Activated CD8-positive, alpha-beta memory T cell treated with anti-CD3 and anti-CD28 coated beads, Interleukin-2, amount 50 U/mL, for 48 hours (primary cell): Measurements from ENCODE around the gene NEK11.
"Not testable (repeated sequence)": the region's sequence is repeated elsewhere in the genome, so short reads cannot be mapped to it uniquely, and the experiment has no call there.

Experiments used
- DNase-seq: peaks from one replicate; pipeline ENCODE4 v3.0.0-alpha.2; 2020

Gene NEK11

GRCh38 chr3:131026321-131027151 is at the start of gene NEK11, which contains the start of gene ASTE1:
Gene NEK11, plus strand, starts transcription at chr3:131026877. Its CDS starts 2,832 bp downstream, at chr3:131029709.
Gene ASTE1, minus strand, starts transcription at chr3:131026825. Its CDS starts 1,519 bp downstream, at chr3:131025306.
- peak; percentile 92 for DNase-seq

GRCh38 chr3:130979117-130979516 is 47.6 kb upstream of the NEK11 start:
- no peak for DNase-seq

- no peak for DNase-seq
These were observed 45.2 kb upstream of the NEK11 start for GRCh38 chr3:130981469-130981868.

- no peak for DNase-seq
These were observed 36.4 kb upstream of the NEK11 start for GRCh38 chr3:130990282-130990681.

- DNase-seq: no peak
These were observed 35.6 kb upstream of the NEK11 start for GRCh38 chr3:130991126-130991525.

GRCh38 chr3:130992344-130992743 is 34.3 kb upstream of the NEK11 start:
- DNase-seq: no peak

GRCh38 chr3:130997289-130997688 is 29.4 kb upstream of the NEK11 start:
- no peak for DNase-seq

GRCh38 chr3:131001071-131001470 is 25.6 kb upstream of the NEK11 start:
- DNase-seq: no peak

GRCh38 chr3:131004603-131005002 is 22.1 kb upstream of the NEK11 start:
- DNase-seq: no peak

GRCh38 chr3:131007256-131007655 is 19.4 kb upstream of the NEK11 start:
- no peak for DNase-seq

GRCh38 chr3:131007782-131008181 is 18.9 kb upstream of the NEK11 start:
- no peak for DNase-seq

- DNase-seq: no peak
These were observed 18.4 kb upstream of the NEK11 start for GRCh38 chr3:131008326-131008725.

- DNase-seq: no peak
These were observed 17.0 kb upstream of the NEK11 start for GRCh38 chr3:131009698-131010097.

GRCh38 chr3:131018970-131019369 is 7.7 kb upstream of the NEK11 start:
- no peak for DNase-seq

- DNase-seq: no peak
These were observed 6.5 kb upstream of the NEK11 start for GRCh38 chr3:131020122-131020693.

GRCh38 chr3:131025539-131025938 is 1.1 kb upstream of the NEK11 start:
- no peak for DNase-seq

- no peak for DNase-seq
These were observed 2.2 kb downstream of the NEK11 start for GRCh38 chr3:131028844-131029243.

GRCh38 chr3:131031660-131032059 is 5.0 kb downstream of the NEK11 start:
- DNase-seq: no peak

- no peak for DNase-seq
These were observed 6.9 kb downstream of the NEK11 start for GRCh38 chr3:131033480-131034080.

GRCh38 chr3:131036200-131036816 is 9.6 kb downstream of the NEK11 start:
- DNase-seq: no peak

GRCh38 chr3:131036986-131037385 is 10.3 kb downstream of the NEK11 start:
- DNase-seq: no peak

- no peak for DNase-seq
These were observed 11.6 kb downstream of the NEK11 start for GRCh38 chr3:131038326-131038725.

GRCh38 chr3:131042271-131042985 is 15.8 kb downstream of the NEK11 start:
- not testable (repeated sequence) for DNase-seq
